ENCODE data around the gene NSD2. TPM values are rescaled to one million over a fixed set of nuclear protein-coding genes. Genes with fewer than 3 reads are reported as not detected.

The NSD2 gene
- total RNA-seq, 1 donor from 2014 or later: 138 TPM

GRCh38 chr4:1859389-1859753 is 11.8 kb upstream of the NSD2 start:
- Mint-ChIP-seq H3K4me3 (ENCODE audit: unreplicated experiment) (no peak overlapping the region), H3K9me3 (ENCODE audit: unreplicated experiment) (peaks cover 5% of the 10 kb centered on the region), H3K4me1 (ENCODE audit: low read depth, unreplicated experiment) (peaks cover 9% of the 10 kb centered on the region), H3K36me3 (ENCODE audit: unreplicated experiment) (no peaks in the 10 kb centered on the region), H3K27ac (ENCODE audit: unreplicated experiment) (no peak overlapping the region), H3K27me3 (ENCODE audit: unreplicated experiment) (peaks cover 19% of the 10 kb centered on the region)
- DNase-seq: no peak
- no peak for TF ChIP-seq CTCF (IDR thresholded peaks at IDR 0.05; ENCODE audit: partially characterized antibody, unreplicated experiment)

GRCh38 chr4:1862055-1862911 is 8.9 kb upstream of the NSD2 start:
- peaks cover 13% of the 10 kb centered on the region for H3K4me1 Mint-ChIP-seq (ENCODE audit: low read depth, unreplicated experiment)
- TF ChIP-seq CTCF (IDR thresholded peaks at IDR 0.05; ENCODE audit: partially characterized antibody, unreplicated experiment): no peak
- peaks cover 20% of the 10 kb centered on the region for H3K27me3 Mint-ChIP-seq (ENCODE audit: unreplicated experiment)
- no peak for DNase-seq
- H3K4me3 Mint-ChIP-seq (ENCODE audit: unreplicated experiment): no peak overlapping the region
- H3K9me3 Mint-ChIP-seq (ENCODE audit: unreplicated experiment): peaks cover 2% of the 10 kb centered on the region
- H3K36me3 Mint-ChIP-seq (ENCODE audit: unreplicated experiment): no peaks in the 10 kb centered on the region
- H3K27ac Mint-ChIP-seq (ENCODE audit: unreplicated experiment): no peak overlapping the region

- no peak for TF ChIP-seq CTCF (IDR thresholded peaks at IDR 0.05; ENCODE audit: partially characterized antibody, unreplicated experiment)
- H3K27me3 Mint-ChIP-seq (ENCODE audit: unreplicated experiment): peaks cover 20% of the 10 kb centered on the region
- H3K36me3 Mint-ChIP-seq (ENCODE audit: unreplicated experiment): no peaks in the 10 kb centered on the region
- H3K9me3 Mint-ChIP-seq (ENCODE audit: unreplicated experiment): peaks cover 2% of the 10 kb centered on the region
- H3K27ac Mint-ChIP-seq (ENCODE audit: unreplicated experiment): no peak overlapping the region
- H3K4me3 Mint-ChIP-seq (ENCODE audit: unreplicated experiment): peak overlapping the region; percentile 52
- DNase-seq: no peak
- H3K4me1 Mint-ChIP-seq (ENCODE audit: low read depth, unreplicated experiment): peaks cover 13% of the 10 kb centered on the region
Measured at GRCh38 chr4:1862961-1863296, 8.3 kb upstream of the NSD2 start.

- Mint-ChIP-seq H3K36me3 (ENCODE audit: unreplicated experiment) (no peaks in the 10 kb centered on the region), H3K27ac (ENCODE audit: unreplicated experiment) (no peak overlapping the region), H3K9me3 (ENCODE audit: unreplicated experiment) (peaks cover 2% of the 10 kb centered on the region), H3K4me1 (ENCODE audit: low read depth, unreplicated experiment) (peaks cover 13% of the 10 kb centered on the region), H3K4me3 (ENCODE audit: unreplicated experiment) (peak overlapping the region; percentile 52), H3K27me3 (ENCODE audit: unreplicated experiment) (peaks cover 20% of the 10 kb centered on the region)
- no peak for DNase-seq
- TF ChIP-seq CTCF (IDR thresholded peaks at IDR 0.05; ENCODE audit: partially characterized antibody, unreplicated experiment): no peak
Measured at GRCh38 chr4:1863297-1864033, 7.7 kb upstream of the NSD2 start.
